ENCODE results near the gene MYO1C.

MYO1C gene

GRCh38 chr17:1482680-1483079, 9.8 kb downstream of the MYO1C start:
- peaks cover 6% of the 10 kb centered on the region; the same call in 1 of the 2 replicates for H3K4me1 ChIP-seq (ENCODE audit: insufficient read depth, low read length)
- H3K9ac ChIP-seq (ENCODE audit: low read depth, low read length), result no peak overlapping the region
- H3K36me3 ChIP-seq (ENCODE audit: insufficient read depth, low read length), result peaks cover 45% of the 10 kb centered on the region
- peaks cover 2% of the 10 kb centered on the region; the same call in 1 of the 2 replicates for H3K27me3 ChIP-seq (ENCODE audit: insufficient read depth, low read length)
- H3K9me3 ChIP-seq (ENCODE audit: insufficient read depth, low read depth, low read length), result no peaks in the 10 kb centered on the region
- 89% methylated on average over 19 of the region's 20 CpGs for WGBS
- H3K27ac ChIP-seq (ENCODE audit: low read depth, low read length), result no peak overlapping the region
- H3K4me3 ChIP-seq (ENCODE audit: low read length), result no peak overlapping the region

GRCh38 chr17:1481736-1482135, 10.8 kb downstream of the MYO1C start:
- H3K4me1 ChIP-seq (ENCODE audit: insufficient read depth, low read length), result peaks cover 6% of the 10 kb centered on the region; the same call in 1 of the 2 replicates
- H3K27me3 ChIP-seq (ENCODE audit: insufficient read depth, low read length), result peaks cover 2% of the 10 kb centered on the region; the same call in 1 of the 2 replicates
- H3K27ac ChIP-seq (ENCODE audit: low read depth, low read length), result no peak overlapping the region
- H3K36me3 ChIP-seq (ENCODE audit: insufficient read depth, low read length), result peaks cover 53% of the 10 kb centered on the region
- H3K9me3 ChIP-seq (ENCODE audit: insufficient read depth, low read depth, low read length), result no peaks in the 10 kb centered on the region
- no peak overlapping the region for H3K4me3 ChIP-seq (ENCODE audit: low read length)
- WGBS, result 93% methylated on average over 11 of the region's 11 CpGs
- H3K9ac ChIP-seq (ENCODE audit: low read depth, low read length), result no peak overlapping the region

GRCh38 chr17:1480747-1481465, 11.6 kb downstream of the MYO1C start:
- Histone ChIP-seq H3K27ac (ENCODE audit: low read depth, low read length) (no peak overlapping the region), H3K4me3 (ENCODE audit: low read length) (no peak overlapping the region), H3K9ac (ENCODE audit: low read depth, low read length) (no peak overlapping the region), H3K9me3 (ENCODE audit: insufficient read depth, low read depth, low read length) (no peaks in the 10 kb centered on the region), H3K27me3 (ENCODE audit: insufficient read depth, low read length) (no peaks in the 10 kb centered on the region), H3K36me3 (ENCODE audit: insufficient read depth, low read length) (peaks cover 60% of the 10 kb centered on the region), H3K4me1 (ENCODE audit: insufficient read depth, low read length) (peaks cover 6% of the 10 kb centered on the region; the same call in 1 of the 2 replicates)
- WGBS, result 93% methylated on average over 18 of the region's 18 CpGs

- Histone ChIP-seq H3K4me1 (ENCODE audit: insufficient read depth, low read length) (no peaks in the 10 kb centered on the region), H3K27me3 (ENCODE audit: insufficient read depth, low read length) (no peaks in the 10 kb centered on the region), H3K4me3 (ENCODE audit: low read length) (no peak overlapping the region), H3K27ac (ENCODE audit: low read depth, low read length) (no peak overlapping the region), H3K36me3 (ENCODE audit: insufficient read depth, low read length) (peaks cover 72% of the 10 kb centered on the region), H3K9me3 (ENCODE audit: insufficient read depth, low read depth, low read length) (no peaks in the 10 kb centered on the region), H3K9ac (ENCODE audit: low read depth, low read length) (no peak overlapping the region)
- 96% methylated on average over 26 of the region's 26 CpGs for WGBS
These were observed 14.1 kb downstream of the MYO1C start for GRCh38 chr17:1478418-1478817.

GRCh38 chr17:1475321-1475854, 17.1 kb downstream of the MYO1C start:
- Histone ChIP-seq H3K4me1 (ENCODE audit: insufficient read depth, low read length) (no peaks in the 10 kb centered on the region), H3K4me3 (ENCODE audit: low read length) (no peak overlapping the region), H3K9me3 (ENCODE audit: insufficient read depth, low read depth, low read length) (no peaks in the 10 kb centered on the region), H3K9ac (ENCODE audit: low read depth, low read length) (no peak overlapping the region), H3K36me3 (ENCODE audit: insufficient read depth, low read length) (peaks cover 66% of the 10 kb centered on the region), H3K27me3 (ENCODE audit: insufficient read depth, low read length) (no peaks in the 10 kb centered on the region), H3K27ac (ENCODE audit: low read depth, low read length) (no peak overlapping the region)
- WGBS, result 92% methylated on average over 15 of the region's 15 CpGs

- Histone ChIP-seq H3K27me3 (ENCODE audit: insufficient read depth, low read length) (no peaks in the 10 kb centered on the region), H3K9ac (ENCODE audit: low read depth, low read length) (0 out of 2 replicates have a peak overlapping the region, but pooled peaks have one; percentile 20), H3K4me1 (ENCODE audit: insufficient read depth, low read length) (no peaks in the 10 kb centered on the region), H3K9me3 (ENCODE audit: insufficient read depth, low read depth, low read length) (no peaks in the 10 kb centered on the region), H3K27ac (ENCODE audit: low read depth, low read length) (no peak overlapping the region), H3K4me3 (ENCODE audit: low read length) (no peak overlapping the region), H3K36me3 (ENCODE audit: insufficient read depth, low read length) (peaks cover 65% of the 10 kb centered on the region)
- 87% methylated on average over 31 of the region's 31 CpGs for WGBS
These were observed 17.9 kb downstream of the MYO1C start for GRCh38 chr17:1474402-1475189.

DNA sequence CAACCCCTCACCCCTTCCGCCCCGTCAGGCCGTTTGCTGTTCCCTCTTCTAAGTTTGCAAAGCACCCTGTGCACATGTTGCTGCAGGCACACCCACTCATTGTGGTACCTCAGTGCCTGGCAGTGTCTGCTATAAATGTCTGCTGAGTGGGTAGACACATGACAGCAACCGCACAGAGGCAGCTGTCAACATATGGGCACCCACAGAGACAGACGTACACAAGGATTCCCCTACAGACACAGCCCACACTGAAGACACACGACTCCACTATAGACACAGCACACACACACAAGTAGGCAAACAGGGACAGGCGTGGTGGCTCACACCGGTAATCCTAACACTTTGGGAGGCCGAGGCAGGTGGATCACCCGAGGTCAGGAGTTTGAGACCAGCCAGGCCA, 18.6 kb downstream of the MYO1C start:
- H3K4me3 ChIP-seq (ENCODE audit: low read length), result no peak overlapping the region
- no peak overlapping the region for H3K27ac ChIP-seq (ENCODE audit: low read depth, low read length)
- WGBS, result 96% methylated on average over 10 of the region's 10 CpGs
- H3K9ac ChIP-seq (ENCODE audit: low read depth, low read length), result no peak overlapping the region
- peaks cover 64% of the 10 kb centered on the region for H3K36me3 ChIP-seq (ENCODE audit: insufficient read depth, low read length)
- H3K9me3 ChIP-seq (ENCODE audit: insufficient read depth, low read depth, low read length), result no peaks in the 10 kb centered on the region
- H3K27me3 ChIP-seq (ENCODE audit: insufficient read depth, low read length), result no peaks in the 10 kb centered on the region
- no peaks in the 10 kb centered on the region for H3K4me1 ChIP-seq (ENCODE audit: insufficient read depth, low read length)

DNA sequence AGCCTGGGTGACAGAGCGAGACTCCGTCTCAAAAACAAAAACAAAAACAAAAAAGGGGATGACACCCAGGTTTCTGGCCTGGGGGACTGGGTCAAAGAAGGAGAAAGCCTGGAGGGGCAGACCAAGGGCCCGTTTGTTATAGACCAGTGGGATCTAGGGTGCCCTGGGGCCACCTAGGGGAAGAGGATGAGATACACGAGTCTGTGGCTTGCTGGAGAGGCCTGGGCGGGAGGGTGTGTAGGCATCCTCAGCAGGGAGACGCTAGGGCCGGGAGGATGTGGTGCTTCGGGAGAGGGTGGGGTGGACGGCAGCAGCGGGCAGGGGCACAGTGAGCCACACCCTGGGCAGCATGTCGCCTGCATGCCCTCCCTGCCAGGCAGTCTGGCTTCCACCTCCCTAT, 19.3 kb downstream of the MYO1C start:
- H3K27ac ChIP-seq (ENCODE audit: low read depth, low read length), result no peak overlapping the region
- H3K9me3 ChIP-seq (ENCODE audit: insufficient read depth, low read depth, low read length), result no peaks in the 10 kb centered on the region
- H3K9ac ChIP-seq (ENCODE audit: low read depth, low read length), result no peak overlapping the region
- no peak overlapping the region for H3K4me3 ChIP-seq (ENCODE audit: low read length)
- H3K27me3 ChIP-seq (ENCODE audit: insufficient read depth, low read length), result no peaks in the 10 kb centered on the region
- no peaks in the 10 kb centered on the region for H3K4me1 ChIP-seq (ENCODE audit: insufficient read depth, low read length)
- peaks cover 65% of the 10 kb centered on the region for H3K36me3 ChIP-seq (ENCODE audit: insufficient read depth, low read length)
- WGBS, result 79% methylated on average over 11 of the region's 11 CpGs

- H3K36me3 ChIP-seq (ENCODE audit: insufficient read depth, low read length), result peaks cover 60% of the 10 kb centered on the region
- no peak overlapping the region for H3K4me3 ChIP-seq (ENCODE audit: low read length)
- no peaks in the 10 kb centered on the region for H3K4me1 ChIP-seq (ENCODE audit: insufficient read depth, low read length)
- H3K9ac ChIP-seq (ENCODE audit: low read depth, low read length), result no peak overlapping the region
- no peaks in the 10 kb centered on the region for H3K9me3 ChIP-seq (ENCODE audit: insufficient read depth, low read depth, low read length)
- no peaks in the 10 kb centered on the region for H3K27me3 ChIP-seq (ENCODE audit: insufficient read depth, low read length)
- no peak overlapping the region for H3K27ac ChIP-seq (ENCODE audit: low read depth, low read length)
- 93% methylated on average over 42 of the region's 42 CpGs for WGBS
These were observed 20.3 kb downstream of the MYO1C start for GRCh38 chr17:1471911-1472821.

GRCh38 chr17:1471490-1471889, 21.0 kb downstream of the MYO1C start:
- whole genome bisulfite sequencing, result 94% methylated on average over 15 of the region's 15 CpGs
- no peak overlapping the region for H3K27ac ChIP-seq (ENCODE audit: low read depth, low read length)
- H3K9ac ChIP-seq (ENCODE audit: low read depth, low read length), result no peak overlapping the region
- H3K36me3 ChIP-seq (ENCODE audit: insufficient read depth, low read length), result peaks cover 61% of the 10 kb centered on the region
- H3K9me3 ChIP-seq (ENCODE audit: insufficient read depth, low read depth, low read length), result no peaks in the 10 kb centered on the region
- H3K27me3 ChIP-seq (ENCODE audit: insufficient read depth, low read length), result no peaks in the 10 kb centered on the region
- H3K4me3 ChIP-seq (ENCODE audit: low read length), result no peak overlapping the region
- H3K4me1 ChIP-seq (ENCODE audit: insufficient read depth, low read length), result no peaks in the 10 kb centered on the region
